Measurements from ENCODE around the gene DNAH6.

GRCh38 chr2:84494070-84494469 is 22.2 kb upstream of the DNAH6 start:
- TF ChIP-seq CTCF (conservative IDR thresholded peaks at IDR 0.05; ENCODE audit: low read depth, low read length) = no peak
- no peak for TF ChIP-seq EZH2 (IDR thresholded peaks at IDR 0.05; ENCODE audit: borderline replicate concordance, low read depth, low read length, poor library complexity, severe bottlenecking)
